ENCODE results near the gene TRIM54.

- TF ChIP-seq ARNT (IDR thresholded peaks at IDR 0.05) (no peak), BHLHE40 (IDR thresholded peaks at IDR 0.05; ENCODE audit: borderline replicate concordance) (no peak), SP1 (IDR thresholded peaks at IDR 0.05) (no peak), FOXA1 (IDR thresholded peaks at IDR 0.05) (no peak), TARDBP (IDR thresholded peaks at IDR 0.05) (no peak), NFRKB (IDR thresholded peaks at IDR 0.05) (no peak), ELF4 (IDR thresholded peaks at IDR 0.05) (no peak), SUZ12 (IDR thresholded peaks at IDR 0.05) (no peak), HDGF (IDR thresholded peaks at IDR 0.05; ENCODE audit: borderline replicate concordance) (no peak)
Measured at GRCh38 chr2:27316655-27317412, 34.6 kb downstream of the TRIM54 start.

Measured in HEK293T (cell line).